Immature natural killer cell (primary cell): ENCODE results near the gene CCDC178. TPM values are rescaled to one million over a fixed set of nuclear protein-coding genes. Genes with fewer than 3 reads are reported as not detected.
"Not testable (repeated sequence)": the region's sequence is repeated elsewhere in the genome, so short reads cannot be mapped to it uniquely, and the experiment has no call there.

Source experiments
- DNase-seq, 3 donors: peaks; one replicate each; pipeline ENCODE4 v3.0.0; 2022; ENCODE audit warnings: mixed read lengths in 1 of 3
- H3K27ac Mint-ChIP-seq, 6 donors: one replicate each; pipeline ENCODE4 v1.8.0; 2020; ENCODE audit warnings: mixed read lengths in 6 of 6, mild to moderate bottlenecking in 5 of 6, inconsistent platforms in 4 of 6, moderate library complexity in 3 of 6
- H3K27me3 Mint-ChIP-seq, 3 donors: one replicate each; pipeline ENCODE4 v1.8.0; 2020 to 2021; ENCODE audit warnings: low read depth in 3 of 3, mild to moderate bottlenecking in 3 of 3, mixed read lengths in 3 of 3, moderate library complexity in 3 of 3, inconsistent platforms in 1 of 3
- H3K36me3 Mint-ChIP-seq, 3 donors: one replicate each; pipeline ENCODE4 v1.8.0; 2020; ENCODE audit warnings: mixed read lengths in 3 of 3, inconsistent platforms in 2 of 3, mild to moderate bottlenecking in 2 of 3
- H3K4me1 Mint-ChIP-seq, 2 donors: one replicate each; pipeline ENCODE4 v1.8.0; 2020; ENCODE audit warnings: inconsistent platforms in 2 of 2, mild to moderate bottlenecking in 2 of 2, mixed read lengths in 2 of 2, moderate library complexity in 1 of 2
- H3K4me3 Mint-ChIP-seq, 5 donors: one replicate each; pipeline ENCODE4 v1.8.0; 2020; ENCODE audit warnings: mild to moderate bottlenecking in 5 of 5, mixed read lengths in 5 of 5, inconsistent platforms in 3 of 5, moderate library complexity in 3 of 5
- H3K9me3 Mint-ChIP-seq, 6 donors: one replicate each; pipeline ENCODE4 v1.8.0; 2020; ENCODE audit warnings: mild to moderate bottlenecking in 6 of 6, mixed read lengths in 6 of 6, inconsistent platforms in 4 of 6, moderate library complexity in 3 of 6
- polyA plus RNA-seq, 3 donors: library from polyadenylated mRNA; unstranded; fragments of 300-500 nt; fragmentation: Illumina TruSeq; gene quantifications; one replicate each; pipeline ENCODE4 v1.2.3, GENCODE V29; 2021

CCDC178 gene
- polyA plus RNA-seq, 3 donors from 2014 or later, result not detected

DNA sequence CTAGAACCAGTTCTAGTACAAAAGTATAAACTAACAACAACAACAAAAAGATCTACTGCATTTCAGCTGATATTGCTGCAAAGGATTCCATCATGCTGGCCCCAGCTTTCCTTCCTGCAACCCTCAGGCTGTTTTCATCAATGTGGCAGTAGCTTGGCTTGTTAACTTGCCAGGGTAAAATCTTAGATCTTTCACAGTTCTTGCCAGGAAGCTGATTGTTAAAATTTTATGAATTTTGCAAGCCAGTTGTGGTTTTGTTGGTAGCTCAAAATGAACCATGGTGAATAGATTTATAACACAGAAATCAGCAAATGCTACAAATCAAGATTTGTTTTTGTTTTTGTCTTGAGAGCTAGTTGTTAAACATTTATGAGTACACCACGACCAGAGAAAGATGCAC lies 19.3 kb downstream of the CCDC178 start:
- H3K4me3 Mint-ChIP-seq, result no peak overlapping the region
- peaks cover 0 to 2% (median 0%) of the 10 kb centered on the region in 3 donors for H3K27me3 Mint-ChIP-seq
- DNase-seq, result no peak
- H3K9me3 Mint-ChIP-seq, result peaks cover 3 to 48% (median 20%) of the 10 kb centered on the region in 6 donors
- H3K36me3 Mint-ChIP-seq, result no peaks in the 10 kb centered on the region
- H3K27ac Mint-ChIP-seq, result no peak overlapping the region
- H3K4me1 Mint-ChIP-seq, result no peaks in the 10 kb centered on the region

DNA sequence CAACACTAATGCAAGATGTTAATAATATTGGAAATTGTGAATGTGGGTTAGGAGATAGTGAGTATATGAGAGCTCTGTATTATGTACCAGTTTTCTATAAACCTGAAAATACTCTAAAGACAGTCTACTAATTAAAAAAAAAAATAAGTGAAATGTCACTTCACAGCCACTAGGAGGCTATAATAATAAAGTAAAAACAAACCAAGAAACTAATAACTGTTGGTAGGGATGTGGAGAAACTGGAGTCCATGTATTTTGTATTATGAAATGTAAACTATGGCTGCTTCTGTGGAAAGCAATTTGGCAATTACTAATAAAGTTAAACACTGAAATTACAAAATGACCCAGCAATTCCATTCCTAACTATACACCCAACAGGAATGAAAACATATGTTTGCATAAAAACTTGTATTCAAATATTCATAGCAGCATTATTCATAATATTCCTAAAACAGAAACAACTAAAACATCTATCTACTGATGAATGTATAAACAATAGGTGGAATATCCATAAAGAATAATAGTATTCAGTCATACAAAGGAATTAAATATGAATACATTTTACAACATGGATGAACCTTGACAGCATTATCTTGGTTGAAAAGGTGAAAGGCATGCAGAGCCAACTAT lies 36.2 kb downstream of the CCDC178 start:
- Mint-ChIP-seq H3K4me3 (no peak overlapping the region), H3K9me3 (peaks cover 0 to 30% (median 9%) of the 10 kb centered on the region in 6 donors), H3K27me3 (no peaks in the 10 kb centered on the region), H3K27ac (no peak overlapping the region), H3K36me3 (no peaks in the 10 kb centered on the region), H3K4me1 (no peaks in the 10 kb centered on the region)
- DNase-seq, result no peak

DNA sequence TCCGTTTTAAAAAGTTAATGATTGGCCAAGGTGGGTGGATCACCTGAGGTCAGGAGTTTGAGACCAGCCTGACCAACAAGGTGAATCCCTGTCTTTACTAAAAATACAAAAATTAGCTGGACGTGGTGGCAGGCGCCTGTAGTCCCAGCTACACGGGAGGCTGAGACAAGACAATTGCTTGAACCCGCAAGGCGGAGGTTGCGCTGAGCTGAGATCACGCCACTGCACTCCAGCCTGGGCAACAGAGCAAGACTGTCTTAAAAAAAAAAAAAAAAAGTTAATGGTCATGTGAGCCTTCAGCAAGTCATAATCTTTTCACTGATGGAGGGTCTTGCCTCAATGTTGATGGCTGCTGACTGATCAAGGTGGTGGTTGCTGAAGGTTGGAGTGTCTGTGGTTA lies 41.6 kb downstream of the CCDC178 start:
- not testable (repeated sequence) for H3K4me1 Mint-ChIP-seq, H3K27ac Mint-ChIP-seq, H3K27me3 Mint-ChIP-seq, H3K4me3 Mint-ChIP-seq, DNase-seq, H3K36me3 Mint-ChIP-seq
- peaks cover 4 to 47% (median 18%) of the 10 kb centered on the region in 6 donors for H3K9me3 Mint-ChIP-seq

DNA sequence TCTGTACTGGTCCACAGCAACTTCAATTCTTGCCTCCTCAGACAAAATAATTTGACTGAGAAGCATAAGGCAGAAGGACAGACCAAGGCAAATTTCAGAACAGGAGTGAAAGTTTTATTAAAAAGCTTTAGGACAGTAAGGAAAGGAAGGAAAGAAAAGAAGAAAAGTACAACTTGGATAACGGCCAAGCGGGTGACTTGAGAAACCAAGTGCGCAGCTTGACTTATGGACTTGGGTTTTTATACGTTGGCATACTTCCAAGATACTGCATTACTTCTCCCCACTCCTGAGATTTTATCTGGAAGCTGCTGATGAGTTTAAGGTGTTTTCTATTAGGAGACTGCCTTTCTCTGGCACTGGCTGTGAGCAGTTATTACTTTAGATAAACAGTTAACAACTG lies 64.7 kb downstream of the CCDC178 start:
- DNase-seq, result no peak
- Mint-ChIP-seq H3K27ac (no peak overlapping the region), H3K4me1 (no peaks in the 10 kb centered on the region), H3K9me3 (peaks cover 7 to 66% (median 23%) of the 10 kb centered on the region in 6 donors), H3K27me3 (no peaks in the 10 kb centered on the region), H3K36me3 (no peaks in the 10 kb centered on the region), H3K4me3 (no peak overlapping the region)

DNA sequence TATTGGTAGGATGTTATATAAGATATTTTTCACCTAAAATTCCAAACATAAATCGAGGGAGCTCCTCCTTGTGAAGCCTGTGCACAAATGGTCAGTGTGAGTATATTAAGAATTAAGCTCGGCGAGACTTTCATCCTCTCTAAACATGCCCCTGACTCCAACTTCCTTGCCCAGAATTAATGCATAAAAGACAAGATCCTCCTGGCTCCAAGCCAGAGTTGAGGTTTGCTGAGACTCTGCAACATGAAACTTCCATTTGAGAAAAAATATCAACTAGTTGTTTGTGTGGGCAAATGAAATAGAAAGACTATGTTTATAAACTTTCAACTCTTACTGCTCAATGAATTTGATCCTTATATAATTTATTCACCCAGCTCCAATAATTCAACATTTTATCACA lies 68.1 kb downstream of the CCDC178 start:
- no peak overlapping the region for H3K27ac Mint-ChIP-seq
- H3K36me3 Mint-ChIP-seq, result no peaks in the 10 kb centered on the region
- H3K27me3 Mint-ChIP-seq, result no peaks in the 10 kb centered on the region
- H3K4me1 Mint-ChIP-seq, result no peaks in the 10 kb centered on the region
- peaks cover 2 to 48% (median 16%) of the 10 kb centered on the region in 6 donors for H3K9me3 Mint-ChIP-seq
- no peak overlapping the region for H3K4me3 Mint-ChIP-seq
- no peak for DNase-seq

DNA sequence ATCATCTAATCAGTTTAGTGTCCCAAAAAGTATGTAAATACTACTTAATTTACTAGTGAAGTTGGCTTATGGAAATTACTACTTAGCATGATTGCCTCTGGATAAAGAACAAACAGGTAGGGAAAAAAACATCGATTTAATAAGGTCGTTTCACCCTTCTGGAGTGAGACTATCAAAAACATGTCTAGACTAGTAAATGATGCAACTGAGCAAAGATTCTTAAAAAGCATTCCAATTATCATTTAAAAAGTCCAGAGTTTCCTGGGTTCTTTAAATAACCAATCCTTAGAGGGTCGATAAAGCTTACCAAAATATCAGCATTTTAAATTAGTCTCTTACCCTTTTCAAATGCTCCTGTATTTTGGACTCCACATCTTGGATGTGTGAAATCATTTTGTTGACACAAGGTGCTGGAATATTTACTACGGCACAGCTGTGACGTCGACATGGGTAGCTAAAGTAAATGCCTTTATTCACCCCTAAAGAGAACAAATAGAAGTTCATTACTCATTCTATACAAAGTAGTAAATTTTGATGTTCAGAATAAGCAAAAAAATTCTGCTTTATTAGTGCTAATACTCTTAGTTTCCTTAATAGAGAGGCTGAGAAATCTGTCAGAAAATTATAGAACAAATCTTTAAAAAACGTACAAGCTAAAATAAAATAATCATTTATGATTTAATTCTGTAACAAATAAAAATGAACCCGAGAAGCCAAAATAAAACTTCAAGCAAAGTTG lies 70.6 kb downstream of the CCDC178 start:
- peaks cover 3 to 39% (median 8%) of the 10 kb centered on the region in 6 donors for H3K9me3 Mint-ChIP-seq
- H3K4me1 Mint-ChIP-seq, result no peaks in the 10 kb centered on the region
- H3K27me3 Mint-ChIP-seq, result no peaks in the 10 kb centered on the region
- H3K27ac Mint-ChIP-seq, result no peak overlapping the region
- DNase-seq, result no peak
- no peaks in the 10 kb centered on the region for H3K36me3 Mint-ChIP-seq
- H3K4me3 Mint-ChIP-seq, result no peak overlapping the region

DNA sequence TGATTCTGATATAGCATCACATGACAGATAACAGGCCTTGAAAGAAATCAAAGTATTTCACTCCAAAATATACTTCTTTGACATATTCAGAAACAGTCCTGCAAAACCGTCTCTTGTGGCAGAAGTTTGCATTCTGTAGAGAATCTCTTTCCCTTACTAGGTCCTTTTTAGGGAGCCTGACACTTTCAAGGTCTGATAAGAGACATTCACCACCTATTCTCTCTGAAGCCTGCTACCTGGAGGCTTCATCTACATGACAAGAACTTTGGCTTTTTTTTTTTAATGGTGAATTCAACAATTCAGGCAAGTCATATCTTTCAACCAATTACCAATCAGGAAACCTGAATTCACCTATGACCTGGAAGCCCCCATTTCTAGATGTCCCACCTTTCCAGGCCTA lies 83.8 kb downstream of the CCDC178 start:
- Mint-ChIP-seq H3K27ac (no peak overlapping the region), H3K36me3 (peaks cover 0 to 4% (median 0%) of the 10 kb centered on the region in 3 donors), H3K4me3 (no peak overlapping the region), H3K27me3 (no peaks in the 10 kb centered on the region), H3K9me3 (peaks cover 13 to 47% (median 28%) of the 10 kb centered on the region in 6 donors), H3K4me1 (no peaks in the 10 kb centered on the region)
- DNase-seq, result no peak

DNA sequence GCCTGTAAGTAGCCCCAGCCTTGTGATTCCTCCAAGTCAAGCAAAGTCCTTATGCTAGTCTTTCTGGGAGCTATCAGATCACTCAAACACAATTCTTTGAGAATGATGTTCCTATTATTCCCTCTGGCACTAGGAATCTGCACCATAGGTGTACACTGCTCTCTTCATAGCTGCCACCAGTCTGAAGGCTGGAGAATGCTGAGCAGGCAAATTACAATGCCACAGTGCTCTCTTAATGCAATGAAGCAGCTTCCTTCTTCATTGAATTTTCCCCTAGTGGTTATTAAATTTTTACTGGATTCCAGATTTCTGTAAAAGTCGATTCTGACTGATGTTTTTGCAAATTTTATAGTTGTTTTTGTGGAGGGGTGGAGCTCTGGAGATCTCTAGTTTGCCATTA lies 84.8 kb downstream of the CCDC178 start:
- peaks cover 10 to 50% (median 25%) of the 10 kb centered on the region in 6 donors for H3K9me3 Mint-ChIP-seq
- peaks cover 0 to 4% (median 0%) of the 10 kb centered on the region in 3 donors for H3K36me3 Mint-ChIP-seq
- DNase-seq, result no peak
- H3K27ac Mint-ChIP-seq, result no peak overlapping the region
- no peaks in the 10 kb centered on the region for H3K27me3 Mint-ChIP-seq
- H3K4me1 Mint-ChIP-seq, result no peaks in the 10 kb centered on the region
- H3K4me3 Mint-ChIP-seq, result no peak overlapping the region

DNA sequence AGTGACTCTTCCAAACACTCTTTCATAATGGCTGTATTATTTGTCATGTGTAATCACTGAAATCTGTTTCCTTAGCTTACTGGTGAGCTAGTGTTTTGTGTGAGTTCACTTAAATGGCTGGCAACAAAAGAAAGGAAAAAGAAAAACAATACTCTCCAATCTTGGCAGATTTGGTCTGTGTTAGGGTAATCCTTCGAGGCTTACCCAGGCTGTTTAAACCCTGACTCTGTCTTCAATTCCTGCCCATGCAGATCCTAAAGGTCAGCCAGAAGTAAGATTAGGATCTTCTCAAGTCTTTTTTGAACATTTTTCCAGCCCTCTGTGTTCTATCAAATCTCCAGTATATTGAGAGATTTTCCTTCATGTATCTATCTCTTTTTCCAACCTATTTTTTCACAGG lies 85.3 kb downstream of the CCDC178 start:
- H3K27ac Mint-ChIP-seq, result no peak overlapping the region
- H3K36me3 Mint-ChIP-seq, result peaks cover 0 to 4% (median 0%) of the 10 kb centered on the region in 3 donors

DNA sequence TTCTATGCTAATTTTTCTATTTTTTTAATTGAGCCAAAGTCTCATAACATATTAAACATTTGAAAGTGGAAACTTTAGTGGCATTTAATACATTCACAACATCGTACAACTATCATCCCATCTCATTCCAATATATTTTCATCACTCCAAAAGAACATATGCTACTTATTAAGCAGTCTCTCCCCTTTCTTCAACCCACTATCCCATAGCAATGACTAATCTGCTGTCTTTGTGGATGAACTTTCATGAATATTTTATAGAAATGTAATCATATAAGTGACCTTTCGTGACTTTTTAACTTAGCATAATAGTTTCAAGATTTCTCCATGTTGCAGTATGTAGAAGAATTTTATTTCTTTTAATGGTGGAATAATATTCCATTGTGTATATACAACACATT lies 90.3 kb downstream of the CCDC178 start:
- Mint-ChIP-seq H3K27ac (no peak overlapping the region), H3K4me3 (no peak overlapping the region), H3K36me3 (peaks cover 0 to 2% (median 0%) of the 10 kb centered on the region in 3 donors), H3K9me3 (peaks cover 6 to 39% (median 15%) of the 10 kb centered on the region in 6 donors), H3K4me1 (no peaks in the 10 kb centered on the region), H3K27me3 (no peaks in the 10 kb centered on the region)
- DNase-seq, result no peak

More for the DNA sequence above, 85.3 kb downstream of the CCDC178 start:
- Mint-ChIP-seq H3K4me3 (no peak overlapping the region), H3K27me3 (no peaks in the 10 kb centered on the region), H3K9me3 (peaks cover 10 to 50% (median 25%) of the 10 kb centered on the region in 6 donors), H3K4me1 (no peaks in the 10 kb centered on the region)
- no peak for DNase-seq

DNA sequence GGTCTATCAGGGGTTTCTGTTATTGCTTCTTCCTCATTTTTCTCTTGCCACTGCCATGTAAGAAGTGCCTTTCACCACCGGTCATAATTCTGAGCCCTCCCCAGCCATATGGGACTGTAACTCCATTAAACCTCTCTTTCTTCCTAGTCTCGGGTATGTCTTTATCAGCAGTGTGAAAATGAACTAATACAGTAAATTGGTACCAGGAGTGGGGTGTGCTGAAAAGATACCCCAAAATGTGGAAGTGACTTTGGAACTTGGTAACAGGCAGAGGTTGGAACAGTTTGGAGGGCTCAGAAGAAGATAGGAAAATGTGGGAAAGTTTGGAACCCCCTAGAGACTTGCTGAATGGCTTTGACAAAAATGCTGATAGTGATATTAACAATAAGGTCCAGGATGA lies 100.8 kb downstream of the CCDC178 start:
- H3K4me1 Mint-ChIP-seq, H3K27me3 Mint-ChIP-seq, H3K4me3 Mint-ChIP-seq, DNase-seq, H3K27ac Mint-ChIP-seq, H3K36me3 Mint-ChIP-seq: not testable (repeated sequence)
- peaks cover 9 to 56% (median 45%) of the 10 kb centered on the region in 6 donors for H3K9me3 Mint-ChIP-seq

DNA sequence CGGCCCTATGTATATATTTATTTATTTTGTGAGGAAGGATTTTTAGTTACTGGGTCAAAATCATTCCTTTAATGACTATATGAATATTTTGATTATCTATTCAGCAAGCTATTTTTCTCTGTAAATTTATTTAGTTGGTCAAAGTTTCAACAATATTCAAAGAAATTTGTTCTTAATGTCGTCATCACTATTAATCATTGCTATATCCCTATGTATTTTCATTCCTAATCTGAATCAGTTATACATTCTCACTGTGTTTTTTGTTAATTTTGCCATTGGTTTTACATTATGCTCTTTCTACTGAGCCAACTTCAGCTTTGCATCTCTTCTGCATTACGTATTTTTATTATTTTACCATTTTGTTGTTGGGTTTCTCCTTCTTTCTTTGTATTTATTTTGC lies 105.7 kb downstream of the CCDC178 start:
- H3K36me3 Mint-ChIP-seq, result peaks cover 0 to 3% (median 2%) of the 10 kb centered on the region in 3 donors
- peaks cover 12 to 42% (median 33%) of the 10 kb centered on the region in 6 donors for H3K9me3 Mint-ChIP-seq
- no peaks in the 10 kb centered on the region for H3K4me1 Mint-ChIP-seq
- H3K27ac Mint-ChIP-seq, result no peak overlapping the region
- H3K27me3 Mint-ChIP-seq, result peaks cover 0 to 2% (median 0%) of the 10 kb centered on the region in 3 donors
- no peak overlapping the region for H3K4me3 Mint-ChIP-seq
- DNase-seq, result no peak

DNA sequence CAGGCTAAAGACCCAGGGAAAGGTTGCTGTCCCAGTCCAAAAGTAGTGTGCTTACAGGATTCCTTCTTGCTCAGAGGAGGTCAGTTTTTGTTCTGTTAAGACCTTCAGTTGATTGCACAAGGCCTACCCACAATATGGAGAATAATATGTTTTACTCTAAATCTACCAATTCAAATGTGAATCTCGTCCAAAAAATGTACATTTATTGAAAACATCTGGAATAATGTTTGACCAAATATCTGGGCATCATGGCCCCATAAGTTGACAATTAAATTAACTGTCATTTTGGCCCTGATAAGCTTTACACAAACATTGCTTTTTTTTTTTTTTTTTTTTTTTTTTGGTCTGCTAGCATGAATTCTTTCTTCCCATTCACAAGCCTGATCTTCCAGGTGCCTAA lies 109.8 kb downstream of the CCDC178 start:
- Mint-ChIP-seq H3K4me1 (no peaks in the 10 kb centered on the region), H3K9me3 (peaks cover 4 to 33% (median 13%) of the 10 kb centered on the region in 6 donors), H3K27me3 (no peaks in the 10 kb centered on the region), H3K4me3 (no peak overlapping the region), H3K36me3 (peaks cover 0 to 3% (median 0%) of the 10 kb centered on the region in 3 donors), H3K27ac (no peak overlapping the region)
- DNase-seq, result no peak

DNA sequence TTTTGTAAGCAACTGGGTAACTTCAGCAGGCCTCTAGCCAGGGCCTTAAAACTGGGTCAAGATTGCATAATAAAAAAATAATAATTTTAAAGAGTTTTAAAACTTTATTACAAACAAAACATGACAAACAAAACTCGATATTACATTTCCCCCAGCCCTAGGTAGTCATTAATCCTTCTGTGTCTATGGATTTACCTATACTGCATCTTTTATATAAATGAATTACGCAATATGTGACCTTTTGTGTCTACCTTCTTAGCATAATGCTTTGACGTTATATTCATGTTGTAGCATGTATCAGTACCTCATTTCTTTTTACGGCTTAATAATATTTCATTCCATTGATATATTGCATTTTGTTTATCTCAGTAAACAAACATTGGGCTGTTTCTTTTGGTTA lies 113.5 kb downstream of the CCDC178 start:
- Mint-ChIP-seq H3K36me3 (peaks cover 0 to 3% (median 0%) of the 10 kb centered on the region in 3 donors), H3K27ac (no peak overlapping the region), H3K4me1 (no peaks in the 10 kb centered on the region), H3K27me3 (no peaks in the 10 kb centered on the region), H3K4me3 (no peak overlapping the region), H3K9me3 (peaks cover 4 to 32% (median 13%) of the 10 kb centered on the region in 6 donors)
- no peak for DNase-seq
